CD4-positive, alpha-beta T cell (primary cell): ENCODE measurements around the gene CCBE1. TPM values are rescaled to one million over a fixed set of nuclear protein-coding genes. Genes with fewer than 3 reads are reported as not detected.

Source experiments
- ATAC-seq: fragments of 200-7000 bp; cut with Tn5 transposase; one replicate; pipeline ENCODE4 v1.10.0; 2022; ENCODE audit warnings: mild to moderate bottlenecking; ENCODE audit not compliant: poor library complexity
- CTCF ChIA-PET: fragments of 350-600 bp; sonication (Branson Sonifier 250); formaldehyde crosslinking; loops from one replicate; lab custom pipeline; 2021; ENCODE audit warnings: antibody characterized with exemption, inconsistent platforms; lab: Charles Lee
- POLR2A ChIA-PET: fragments of 350-600 bp; sonication (Branson Sonifier 250); formaldehyde crosslinking; loops from one replicate; lab custom pipeline; 2021; ENCODE audit warnings: antibody characterized with exemption, inconsistent platforms; lab: Charles Lee
- DNase-seq, 14 experiments: peaks; one replicate each; pipeline ENCODE4 v3.0.0-alpha.2; 2013 to 2020; ENCODE audit warnings: mixed read lengths in 2 of 14
- H3K27ac ChIP-seq, 2 donors: one replicate each; pipeline versions ENCODE4 v1.5.1 to v1.7.0; 2013; ENCODE audit warnings: low read length in 2 of 2, low read depth in 1 of 2, mild to moderate bottlenecking in 1 of 2
- H3K27me3 ChIP-seq, 2 experiments: 1 replicate in 1 of 2; 2 replicates in 1 of 2; pipeline versions ENCODE4 v1.6.1 to v1.7.0; 2013; ENCODE audit warnings: low read length in 2 of 2, control low read depth in 1 of 2, mild to moderate bottlenecking in 1 of 2, moderate library complexity in 1 of 2; ENCODE audit not compliant: insufficient read depth in 2 of 2, control insufficient read depth in 1 of 2
- H3K36me3 ChIP-seq: one replicate; pipeline ENCODE4 v1.6.1; 2013; ENCODE audit warnings: low read length, control low read depth; ENCODE audit not compliant: insufficient read depth
- H3K4me1 ChIP-seq: one replicate; pipeline ENCODE4 v1.6.1; 2013; ENCODE audit warnings: low read length, control low read depth; ENCODE audit not compliant: insufficient read depth
- H3K4me3 ChIP-seq: one replicate; pipeline ENCODE4 v1.5.1; 2013; ENCODE audit warnings: mild to moderate bottlenecking, low read length, moderate library complexity
- H3K9me3 ChIP-seq, 2 experiments: 1 replicate in 1 of 2; 2 replicates in 1 of 2; pipeline versions ENCODE4 v1.6.1 to v1.7.0; 2013; ENCODE audit warnings: low read length in 2 of 2, mild to moderate bottlenecking in 2 of 2, control low read depth in 1 of 2, moderate library complexity in 1 of 2; ENCODE audit not compliant: control insufficient read depth in 1 of 2, insufficient read depth in 1 of 2
- H3K27ac Mint-ChIP-seq: one replicate; pipeline ENCODE4 v1.8.0; 2020; ENCODE audit warnings: mixed read lengths
- H3K27me3 Mint-ChIP-seq: one replicate; pipeline ENCODE4 v1.8.0; 2021; ENCODE audit warnings: mixed read lengths
- H3K36me3 Mint-ChIP-seq: one replicate; pipeline ENCODE4 v1.8.0; 2021; ENCODE audit warnings: low read depth, mixed read lengths
- H3K4me1 Mint-ChIP-seq: one replicate; pipeline ENCODE4 v1.8.0; 2021; ENCODE audit warnings: low read depth, mixed read lengths
- H3K4me3 Mint-ChIP-seq: one replicate; pipeline ENCODE4 v1.8.0; 2020; ENCODE audit warnings: mild to moderate bottlenecking, mixed read lengths
- H3K9me3 Mint-ChIP-seq: one replicate; pipeline ENCODE4 v1.8.0; 2020; ENCODE audit warnings: mixed read lengths
- intact Hi-C, 2 experiments: fragments of 100-400 bp; cut with DNase I in 1 of 2; cut with micrococcal nuclease in 1 of 2; formaldehyde crosslinking; loops; one replicate each; pipeline versions ENCODE4 v1.15.1 to v1.9.0; 2023 to 2025; cut with DNase I, micrococcal nuclease
- total RNA-seq, 174 experiments: library from RNA in 2 of 174; stranded (reverse) in 2 of 174; gene quantifications; one replicate each; pipeline ENCODE4 v1.2.3 and lab custom pipeline; 2021 to 2026
- TF ChIP-seq, protein P1 (sequence below): fragments of 200-600 bp; IDR thresholded peaks from one replicate; pipeline ENCODE4 v1.8.0; 2022; ENCODE audit warnings: antibody characterized with exemption, mild to moderate bottlenecking

Gene CCBE1
- total RNA-seq, 2 experiments from 2014 or later: not detected

DNA sequence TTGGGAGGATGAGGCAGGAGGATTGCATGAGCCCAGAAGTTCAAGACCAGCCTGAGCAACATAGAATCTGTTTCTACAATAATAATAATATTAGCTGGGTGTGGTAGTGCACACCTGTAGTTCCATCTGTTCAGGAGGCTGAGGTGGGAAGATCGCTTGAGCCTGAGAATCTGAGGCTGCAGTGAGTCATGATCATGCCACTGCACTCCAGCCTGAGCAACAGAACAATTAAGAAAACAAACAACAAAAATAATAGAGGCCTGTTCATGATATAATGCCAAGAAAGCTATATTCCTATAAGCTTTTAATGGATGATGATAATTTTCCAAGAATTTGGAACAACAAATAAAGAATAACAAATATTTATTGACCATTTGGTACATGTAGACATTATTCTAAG lies 6.9 kb upstream of the CCBE1 start:
- no peak overlapping the region for H3K27ac ChIP-seq
- peaks cover 0 to 2% of the 10 kb centered on the region in 2 experiments for H3K27me3 ChIP-seq
- CTCF ChIA-PET: no interaction called here
- H3K9me3 Mint-ChIP-seq: no peaks in the 10 kb centered on the region
- POLR2A ChIA-PET: no interaction called here
- H3K4me3 ChIP-seq: no peak overlapping the region
- H3K9me3 ChIP-seq: no peaks in the 10 kb centered on the region
- DNase-seq (no peak), ATAC-seq (no peak)
- no peaks in the 10 kb centered on the region for H3K4me1 Mint-ChIP-seq
- H3K27me3 Mint-ChIP-seq: peaks cover 24% of the 10 kb centered on the region
- H3K4me1 ChIP-seq: no peaks in the 10 kb centered on the region
- H3K36me3 Mint-ChIP-seq: no peaks in the 10 kb centered on the region
- no peak overlapping the region for H3K27ac Mint-ChIP-seq
- no peaks in the 10 kb centered on the region for H3K36me3 ChIP-seq
- intact Hi-C loops: no loop called here
- TF ChIP-seq, protein P1, sequence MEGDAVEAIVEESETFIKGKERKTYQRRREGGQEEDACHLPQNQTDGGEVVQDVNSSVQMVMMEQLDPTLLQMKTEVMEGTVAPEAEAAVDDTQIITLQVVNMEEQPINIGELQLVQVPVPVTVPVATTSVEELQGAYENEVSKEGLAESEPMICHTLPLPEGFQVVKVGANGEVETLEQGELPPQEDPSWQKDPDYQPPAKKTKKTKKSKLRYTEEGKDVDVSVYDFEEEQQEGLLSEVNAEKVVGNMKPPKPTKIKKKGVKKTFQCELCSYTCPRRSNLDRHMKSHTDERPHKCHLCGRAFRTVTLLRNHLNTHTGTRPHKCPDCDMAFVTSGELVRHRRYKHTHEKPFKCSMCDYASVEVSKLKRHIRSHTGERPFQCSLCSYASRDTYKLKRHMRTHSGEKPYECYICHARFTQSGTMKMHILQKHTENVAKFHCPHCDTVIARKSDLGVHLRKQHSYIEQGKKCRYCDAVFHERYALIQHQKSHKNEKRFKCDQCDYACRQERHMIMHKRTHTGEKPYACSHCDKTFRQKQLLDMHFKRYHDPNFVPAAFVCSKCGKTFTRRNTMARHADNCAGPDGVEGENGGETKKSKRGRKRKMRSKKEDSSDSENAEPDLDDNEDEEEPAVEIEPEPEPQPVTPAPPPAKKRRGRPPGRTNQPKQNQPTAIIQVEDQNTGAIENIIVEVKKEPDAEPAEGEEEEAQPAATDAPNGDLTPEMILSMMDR: no peak
- H3K4me3 Mint-ChIP-seq: no peak overlapping the region

DNA sequence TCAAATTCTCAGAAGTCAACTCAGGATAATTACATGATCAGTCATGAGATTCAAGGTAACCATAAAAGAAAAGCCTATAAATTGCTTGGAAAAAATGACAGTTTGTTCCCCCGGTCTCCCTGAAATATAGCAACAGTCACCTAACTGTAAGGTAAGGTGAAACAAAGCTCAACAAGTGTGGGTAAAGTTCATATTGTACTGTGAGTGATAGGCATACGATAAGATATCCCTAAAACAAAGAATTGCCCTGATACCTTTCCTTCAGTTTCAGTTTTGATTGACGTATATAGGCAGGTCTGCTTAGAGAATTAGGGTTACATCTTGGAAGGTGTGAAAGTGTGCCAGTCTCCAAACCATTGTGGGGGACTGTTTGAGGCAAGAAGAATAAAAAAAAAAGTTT lies 4.0 kb upstream of the CCBE1 start:
- Mint-ChIP-seq H3K4me1 (peaks cover 7% of the 10 kb centered on the region), H3K36me3 (no peaks in the 10 kb centered on the region), H3K27ac (no peak overlapping the region), H3K4me3 (no peak overlapping the region), H3K27me3 (peaks cover 38% of the 10 kb centered on the region), H3K9me3 (no peaks in the 10 kb centered on the region)
- H3K27me3 ChIP-seq: peaks cover 20 to 24% of the 10 kb centered on the region in 2 experiments
- ChIA-PET CTCF (no interaction called here), POLR2A (no interaction called here)
- H3K4me3 ChIP-seq: no peak overlapping the region
- no peaks in the 10 kb centered on the region for H3K36me3 ChIP-seq
- H3K27ac ChIP-seq: no peak overlapping the region
- ATAC-seq: no peak
- TF ChIP-seq, protein P1: no peak
- intact Hi-C loops: no loop called here
- H3K9me3 ChIP-seq: peaks cover 0 to 11% of the 10 kb centered on the region in 2 experiments
- peaks cover 8% of the 10 kb centered on the region for H3K4me1 ChIP-seq
- DNase-seq: no peak

DNA sequence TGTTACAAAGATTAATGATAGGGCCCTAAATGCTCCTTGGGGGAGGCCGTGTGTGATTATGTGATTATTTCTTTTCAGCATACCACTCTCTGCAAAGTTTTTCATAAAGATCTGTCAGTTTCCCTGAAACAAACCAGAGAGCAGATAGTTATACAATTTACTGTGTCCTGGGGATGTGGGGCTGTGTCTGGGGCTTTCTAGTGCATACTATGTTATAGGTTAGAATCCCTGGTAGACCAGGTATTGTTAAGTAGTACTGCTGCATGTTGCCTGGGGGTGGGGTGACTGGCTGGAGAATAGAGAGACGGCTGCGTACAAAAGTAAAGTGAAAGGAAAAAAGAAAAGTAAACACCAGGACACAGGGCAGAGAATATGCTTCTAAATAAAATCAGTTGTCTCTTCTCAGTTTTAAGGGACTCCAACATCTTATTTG lies 3.3 kb upstream of the CCBE1 start:
- Histone ChIP-seq H3K27me3 (peaks cover 28 to 29% of the 10 kb centered on the region in 2 experiments), H3K4me3 (no peak overlapping the region), H3K9me3 (peaks cover 0 to 12% of the 10 kb centered on the region in 2 experiments), H3K27ac (no peak overlapping the region), H3K36me3 (no peaks in the 10 kb centered on the region), H3K4me1 (peaks cover 8% of the 10 kb centered on the region)
- Mint-ChIP-seq H3K4me1 (peaks cover 14% of the 10 kb centered on the region), H3K27ac (no peak overlapping the region), H3K4me3 (no peak overlapping the region), H3K36me3 (no peaks in the 10 kb centered on the region), H3K9me3 (no peaks in the 10 kb centered on the region), H3K27me3 (peaks cover 45% of the 10 kb centered on the region)
- ATAC-seq (no peak), DNase-seq (no peak)
- CTCF ChIA-PET: no interaction called here
- POLR2A ChIA-PET: no interaction called here
- TF ChIP-seq, protein P1: no peak
- intact Hi-C loops: no loop called here
